K562 (cell line): ENCODE results near the gene TXLNA. TPM values are rescaled to one million over a fixed set of nuclear protein-coding genes. Genes with fewer than 3 reads are reported as not detected.

ENCODE experiments used
- CAMTA2 ChIP-seq: fragments of 250-450 bp; sonication (Bioruptor Pico); conservative IDR thresholded peaks from 2 replicates; pipeline ENCODE4 v1.5.1; 2022
- CGGBP1 ChIP-seq: fragments of 250-450 bp; sonication (Bioruptor Pico); IDR thresholded peaks from 2 replicates; pipeline ENCODE4 v1.9.0; 2021; ENCODE audit warnings: mild to moderate bottlenecking
- DNMT1 ChIP-seq: fragments of 450-650 bp; IDR thresholded peaks from 2 replicates; pipeline ENCODE4 v1.6.1; 2016; ENCODE audit warnings: antibody characterized with exemption, mild to moderate bottlenecking
- HDAC2 ChIP-seq: fragments of 450-650 bp; IDR thresholded peaks from 2 replicates; pipeline ENCODE4 v1.6.1; 2016; ENCODE audit warnings: mild to moderate bottlenecking
- HMG20A ChIP-seq: fragments of 450-650 bp; formaldehyde crosslinking; conservative IDR thresholded peaks from 2 replicates; pipeline ENCODE4 v1.4.0; 2020; ENCODE audit warnings: mild to moderate bottlenecking, mixed read lengths
- IFI16 ChIP-seq: fragments of 250-450 bp; sonication (Bioruptor Pico); IDR thresholded peaks from 2 replicates; pipeline ENCODE4 v2.1.2; 2022; ENCODE audit warnings: mild to moderate bottlenecking, inconsistent platforms
- MEF2A ChIP-seq: IDR thresholded peaks from 2 replicates; pipeline ENCODE4 v1.6.1; 2011; ENCODE audit warnings: low read depth, mild to moderate bottlenecking, low read length, moderate library complexity; ENCODE audit not compliant: control insufficient read depth
- MEF2D ChIP-seq: conservative IDR thresholded peaks from 2 replicates; pipeline ENCODE4 v1.6.1; 2016; ENCODE audit warnings: low read depth, missing genetic modification characterization, missing compliant biosample characterization
- PCBP2 ChIP-seq: fragments of 200-400 bp; formaldehyde crosslinking; IDR thresholded peaks from 2 replicates; pipeline ENCODE4 v1.6.1; 2018; ENCODE audit warnings: low read length, low read depth, mild to moderate bottlenecking, moderate library complexity; ENCODE audit not compliant: poor library complexity, severe bottlenecking
- PTRF ChIP-seq: fragments of 450-650 bp; IDR thresholded peaks from 2 replicates; pipeline ENCODE4 v1.6.1; 2016; ENCODE audit warnings: mild to moderate bottlenecking, missing genetic modification characterization, missing compliant biosample characterization
- RAD21 ChIP-seq, 2 experiments: fragments of 250-450 bp in 1 of 2; fragments of 450-650 bp in 1 of 2; sonication (Bioruptor Pico) in 1 of 2; formaldehyde crosslinking in 1 of 2; IDR thresholded peaks in 1 of 2; conservative IDR thresholded peaks in 1 of 2; 2 replicates each; pipeline versions ENCODE4 v1.4.0 to v1.8.0; 2020 to 2022; ENCODE audit warnings: mild to moderate bottlenecking in 2 of 2, moderate library complexity in 1 of 2
- SIN3A ChIP-seq, 2 experiments: fragments of 150-350 bp in 1 of 2; IDR thresholded peaks; 2 replicates each; pipeline ENCODE4 v1.6.1; 2011 to 2016; ENCODE audit warnings: borderline replicate concordance in 2 of 2, low read depth in 2 of 2, low read length in 2 of 2, mild to moderate bottlenecking in 2 of 2, moderate library complexity in 2 of 2; ENCODE audit not compliant: control insufficient read depth in 1 of 2
- SRF ChIP-seq, 2 experiments: fragments of 250-450, 450-650 bp in 1 of 2; sonication (Bioruptor Pico) in 1 of 2; sonication (generic) in 1 of 2; formaldehyde crosslinking; IDR thresholded peaks; 2 replicates each; pipeline versions ENCODE4 v1.5.0 to v1.5.1; 2020 to 2022; ENCODE audit warnings: mild to moderate bottlenecking in 1 of 2, missing genetic modification reagents in 1 of 2
- SRSF7 ChIP-seq: fragments of 200-400 bp; formaldehyde crosslinking; optimal IDR thresholded peaks from 2 replicates; pipeline ENCODE3; 2017; ENCODE audit warnings: mild to moderate bottlenecking, low read depth, low read length
- TBP ChIP-seq: optimal IDR thresholded peaks from 2 replicates; pipeline ENCODE3; 2011; ENCODE audit warnings: low read depth, low read length, improper control_type of control experiment
- ZKSCAN8 ChIP-seq: fragments of 200-800 bp; sonication (Bioruptor generic); IDR thresholded peaks from 2 replicates; pipeline ENCODE4 v1.6.1; 2016; ENCODE audit warnings: missing genetic modification characterization, missing compliant biosample characterization
- ZNF444 ChIP-seq: fragments of 250-450 bp; sonication (Bioruptor Pico); IDR thresholded peaks from 2 replicates; pipeline ENCODE4 v1.4.0; 2020; ENCODE audit warnings: mild to moderate bottlenecking, moderate library complexity
- ZNF717 ChIP-seq: fragments of 250-450 bp; sonication (Bioruptor Pico); IDR thresholded peaks from 2 replicates; pipeline ENCODE4 v1.5.0; 2021
- polyA plus RNA-seq, 8 experiments: library from polyadenylated mRNA; depleted of rRNA in 4 of 8; stranded (reverse) in 5 of 8; unstranded in 3 of 8; fragments of >200 nt; fragmentation: Nextera tagmentation in 2 of 8; fragmentation: Illumina TruSeq in 1 of 8; extraction: Ambion mirVana in 2 of 8; extraction: Trizol in 1 of 8; gene quantifications; 2 replicates each; pipeline versions ENCODE4 v1.2.1 to v1.2.3, GENCODE V29; 2011 to 2014; ENCODE audit warnings: inconsistent platforms in 1 of 8, missing spikeins in 1 of 8
- total RNA-seq, 7 experiments: library from RNA; depleted of rRNA in 6 of 7; stranded (reverse); fragments of >200 nt in 6 of 7; fragmentation: Illumina TruSeq in 2 of 7; extraction: Trizol in 2 of 7; gene quantifications; 2 replicates each; pipeline versions ENCODE4 v1.2.1 to v1.2.3, GENCODE V29; 2011 to 2021; ENCODE audit warnings: low replicate concordance in 1 of 7

The TXLNA gene
- total and polyA plus RNA-seq, 9 of the 15 experiments (the other 6 are each of a cell fraction or from before 2014, with no cell fraction given) = 9.2 to 54.5 (median 39.3) TPM

DNA sequence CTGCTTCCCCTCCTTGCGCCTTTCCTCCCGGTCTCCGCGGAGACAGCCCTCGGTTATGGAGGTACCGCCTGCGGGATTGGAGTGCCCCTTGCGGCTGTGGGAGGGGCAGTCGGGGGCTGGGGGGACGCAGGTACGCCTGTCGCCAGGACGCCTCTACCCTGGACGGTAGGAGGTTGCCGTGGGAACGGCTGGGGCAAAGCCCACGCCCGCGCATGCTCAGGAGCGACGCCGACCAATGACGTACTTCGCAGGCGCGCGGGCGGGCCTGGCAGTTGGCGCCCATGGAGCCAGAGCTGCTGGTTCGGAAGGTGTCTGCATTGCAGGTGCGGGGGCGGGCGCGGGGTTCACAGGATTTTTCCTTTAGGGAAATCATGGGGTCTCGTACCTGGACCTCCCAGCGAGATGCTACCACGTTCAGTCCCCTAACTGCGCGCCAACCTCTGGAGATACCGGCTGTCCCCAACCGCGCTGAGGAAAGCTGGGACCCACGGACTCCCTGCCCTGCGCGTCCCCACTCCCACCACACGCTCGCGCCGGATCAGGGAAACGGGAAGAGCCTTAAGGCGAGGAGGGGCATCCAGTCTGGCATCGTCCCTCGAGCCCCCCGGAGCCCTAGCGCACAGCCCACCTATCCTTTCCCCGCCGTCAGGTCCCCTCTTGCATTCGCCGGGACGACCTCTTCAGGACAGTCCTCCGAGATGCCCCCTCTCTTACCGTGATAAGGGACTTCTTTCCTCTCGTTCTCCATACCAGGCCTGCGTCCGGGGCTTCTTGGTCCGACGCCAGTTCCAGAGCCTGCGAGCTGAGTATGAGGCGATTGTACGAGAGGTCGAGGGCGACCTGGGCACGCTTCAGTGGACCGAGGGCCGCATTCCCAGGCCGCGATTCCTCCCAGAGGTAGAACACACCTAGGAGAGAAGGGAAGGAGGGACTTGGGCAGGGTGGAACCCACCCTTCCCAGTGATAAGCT lies 26.2 kb downstream of the TXLNA start, which contains the start of gene IQCC (continued):
- peak in 1 of 2 experiments; percentile 10; a peak in 1 of 4 replicates for TF ChIP-seq RAD21 (CRISPR knock-in tag; conservative IDR thresholded peaks at IDR 0.05 in 1 of 2, IDR thresholded peaks at IDR 0.05 in 1 of 2)
- TF ChIP-seq IFI16 (CRISPR knock-in tag) = no peak
- no peak for TF ChIP-seq CGGBP1 (CRISPR knock-in tag)
- peak; percentile 89 to 94 for TF ChIP-seq SIN3A (IDR thresholded peaks at IDR 0.05; ENCODE audit: borderline replicate concordance in 2 of 2, control insufficient read depth in 1 of 2, low read depth in 2 of 2, low read length in 2 of 2)
- TF ChIP-seq HDAC2 = 0 out of 2 replicates have a peak, but pooled peaks have one; percentile 77
- TF ChIP-seq MEF2A = no peak
- TF ChIP-seq ZKSCAN8 = no peak
- TF ChIP-seq MEF2D (tag) = no peak
- no peak for TF ChIP-seq PTRF (tag)
- TF ChIP-seq SRSF7 = no peak
- TF ChIP-seq HMG20A = no peak
- TF ChIP-seq PCBP2 = no peak
- TF ChIP-seq CAMTA2 = no peak
- no peak for TF ChIP-seq ZNF717 (CRISPR knock-in tag)
- TF ChIP-seq SRF (CRISPR knock-in tag; IDR thresholded peaks at IDR 0.05) = no peak
- TF ChIP-seq DNMT1 = no peak
- peak; percentile 71 for TF ChIP-seq TBP
- TF ChIP-seq ZNF444 = no peak
